Retinal pigment epithelial cell (primary cell): ENCODE data around the gene TBC1D22A.
"Not testable (repeated sequence)": the region's sequence is repeated elsewhere in the genome, so short reads cannot be mapped to it uniquely, and the experiment has no call there.

Experiments
- DNase-seq: peaks from one replicate; pipeline ENCODE4 v3.0.0-alpha.2; 2010; ENCODE audit warnings: low read depth
- H3K4me3 ChIP-seq: 2 replicates; pipeline ENCODE4 v1.5.1; 2011; ENCODE audit warnings: mild to moderate bottlenecking, low read length, control low read depth, moderate library complexity
- CTCF ChIP-seq: conservative IDR thresholded peaks from 2 replicates; pipeline ENCODE4 v1.5.1; 2011; ENCODE audit warnings: low read depth, low read length, control low read depth, inconsistent platforms

The TBC1D22A gene

GRCh38 chr22:47112994-47113852, 350.8 kb downstream of the TBC1D22A start:
- no peak for TF ChIP-seq CTCF
- H3K4me3 ChIP-seq = no peak overlapping the region
- DNase-seq = no peak

- no peak overlapping the region for H3K4me3 ChIP-seq
- TF ChIP-seq CTCF = no peak
- no peak for DNase-seq
Measured at GRCh38 chr22:47113853-47114415, 351.5 kb downstream of the TBC1D22A start.

- no peak for DNase-seq
- no peak for TF ChIP-seq CTCF
- no peak overlapping the region for H3K4me3 ChIP-seq
Measured at GRCh38 chr22:47114813-47115517, 352.5 kb downstream of the TBC1D22A start.

- DNase-seq = no peak
- no peak overlapping the region for H3K4me3 ChIP-seq
- no peak for TF ChIP-seq CTCF
Measured at GRCh38 chr22:47115518-47115890, 353.1 kb downstream of the TBC1D22A start.

GRCh38 chr22:47115921-47116320, 353.5 kb downstream of the TBC1D22A start:
- no peak for TF ChIP-seq CTCF
- DNase-seq = no peak
- H3K4me3 ChIP-seq = no peak overlapping the region

GRCh38 chr22:47116426-47117341, 354.2 kb downstream of the TBC1D22A start:
- no peak for DNase-seq
- TF ChIP-seq CTCF = no peak
- no peak overlapping the region for H3K4me3 ChIP-seq

GRCh38 chr22:47117442-47117841, 355.0 kb downstream of the TBC1D22A start:
- not testable (repeated sequence) for DNase-seq, H3K4me3 ChIP-seq
